OCI-LY1 (cell line): ENCODE data around the gene CSTF2.

ENCODE experiments used
- H2AFZ ChIP-seq: fragments of 200-600 bp; sonication (generic), shearing (Covaris generic); 2 replicates; pipeline ENCODE4 v1.6.0; 2014; ENCODE audit warnings: antibody characterized with exemption, mild to moderate bottlenecking, low read length
- H3F3A ChIP-seq: fragments of 200-600 bp; sonication (generic), shearing (Covaris generic); 2 replicates; pipeline ENCODE4 v1.6.0; 2014; ENCODE audit warnings: mild to moderate bottlenecking, antibody characterized with exemption, low read length, moderate library complexity; ENCODE audit not compliant: insufficient read depth
- H3K27ac ChIP-seq: fragments of 200-600 bp; sonication (generic); 2 replicates; pipeline ENCODE4 v1.5.1; 2014; ENCODE audit warnings: low read length, mixed run types, mild to moderate bottlenecking, low read depth; ENCODE audit not compliant: poor library complexity, severe bottlenecking
- H3K27me3 ChIP-seq: fragments of 200-600 bp; sonication (generic); 2 replicates; pipeline ENCODE4 v1.6.0; 2014; ENCODE audit warnings: antibody characterized with exemption, mild to moderate bottlenecking, low read length, moderate library complexity; ENCODE audit not compliant: insufficient read depth
- H3K36me3 ChIP-seq: fragments of 200-600 bp; sonication (generic); 2 replicates; pipeline ENCODE4 v1.6.1; 2014; ENCODE audit warnings: mild to moderate bottlenecking, antibody characterized with exemption, low read length, moderate library complexity, mixed read lengths; ENCODE audit not compliant: insufficient read depth
- H3K4me1 ChIP-seq: fragments of 200-600 bp; sonication (generic); 2 replicates; pipeline ENCODE4 v1.5.1; 2014; ENCODE audit warnings: mild to moderate bottlenecking, low read length, moderate library complexity; ENCODE audit not compliant: insufficient read depth, severe bottlenecking
- H3K4me2 ChIP-seq: fragments of 200-600 bp; sonication (generic), shearing (Covaris generic); 2 replicates; pipeline ENCODE4 v1.6.1; 2014; ENCODE audit warnings: low read length
- H3K4me3 ChIP-seq: fragments of 200-600 bp; sonication (generic); 2 replicates; pipeline ENCODE4 v1.5.1; 2014; ENCODE audit warnings: low read length, low read depth, mild to moderate bottlenecking, mixed read lengths; ENCODE audit not compliant: poor library complexity, severe bottlenecking
- H3K79me2 ChIP-seq: fragments of 200-600 bp; shearing (Covaris generic); 2 replicates; pipeline ENCODE4 v1.6.1; 2016; ENCODE audit warnings: mixed run types, low read length, mixed read lengths; ENCODE audit not compliant: insufficient read depth
- H3K9ac ChIP-seq: fragments of 200-600 bp; sonication (generic), shearing (Covaris generic); 2 replicates; pipeline ENCODE4 v1.6.1; 2014; ENCODE audit warnings: mild to moderate bottlenecking, low read length, mixed read lengths
- H3K9me2 ChIP-seq: fragments of 200-600 bp; sonication (generic), shearing (Covaris generic); 2 replicates; pipeline ENCODE4 v1.6.1; 2014; ENCODE audit warnings: low read depth, mild to moderate bottlenecking, low read length, mixed read lengths
- H3K9me3 ChIP-seq: fragments of 200-600 bp; shearing (Covaris generic); 2 replicates; pipeline ENCODE4 v1.6.1; 2014; ENCODE audit warnings: low read length, mixed read lengths
- H4K20me1 ChIP-seq: fragments of 200-600 bp; sonication (generic), shearing (Covaris generic); 2 replicates; pipeline ENCODE4 v1.6.0; 2016; ENCODE audit warnings: mild to moderate bottlenecking, low read length; ENCODE audit not compliant: insufficient read depth
- EZH2 ChIP-seq: fragments of 200-600 bp; sonication (generic), shearing (Covaris generic); IDR thresholded peaks from 2 replicates; pipeline ENCODE4 v1.8.0; 2017; ENCODE audit warnings: borderline replicate concordance, mixed run types, mild to moderate bottlenecking, antibody characterized with exemption, low read length, moderate library complexity, mixed read lengths
- TF ChIP-seq, protein P1 (sequence below): fragments of 200-600 bp; sonication (generic), shearing (Covaris generic); IDR thresholded peaks from 2 replicates; pipeline ENCODE4 v1.5.1; 2017; ENCODE audit warnings: mild to moderate bottlenecking, antibody characterized with exemption, low read length, moderate library complexity, mixed read lengths

Gene CSTF2

GRCh38 chrX:100864657-100865391 is 44.6 kb downstream of the CSTF2 start:
- Histone ChIP-seq H3K36me3 (no peaks in the 10 kb centered on the region), H3K27ac (no peak overlapping the region), H3K9me3 (no peaks in the 10 kb centered on the region), H3K27me3 (no peaks in the 10 kb centered on the region), H4K20me1 (no peaks in the 10 kb centered on the region), H3K9me2 (no peaks in the 10 kb centered on the region), H2AFZ (no peak overlapping the region), H3F3A (no peaks in the 10 kb centered on the region), H3K79me2 (no peaks in the 10 kb centered on the region), H3K4me2 (no peak overlapping the region), H3K4me1 (no peaks in the 10 kb centered on the region), H3K4me3 (no peak overlapping the region), H3K9ac (no peak overlapping the region)
- TF ChIP-seq, protein P1, sequence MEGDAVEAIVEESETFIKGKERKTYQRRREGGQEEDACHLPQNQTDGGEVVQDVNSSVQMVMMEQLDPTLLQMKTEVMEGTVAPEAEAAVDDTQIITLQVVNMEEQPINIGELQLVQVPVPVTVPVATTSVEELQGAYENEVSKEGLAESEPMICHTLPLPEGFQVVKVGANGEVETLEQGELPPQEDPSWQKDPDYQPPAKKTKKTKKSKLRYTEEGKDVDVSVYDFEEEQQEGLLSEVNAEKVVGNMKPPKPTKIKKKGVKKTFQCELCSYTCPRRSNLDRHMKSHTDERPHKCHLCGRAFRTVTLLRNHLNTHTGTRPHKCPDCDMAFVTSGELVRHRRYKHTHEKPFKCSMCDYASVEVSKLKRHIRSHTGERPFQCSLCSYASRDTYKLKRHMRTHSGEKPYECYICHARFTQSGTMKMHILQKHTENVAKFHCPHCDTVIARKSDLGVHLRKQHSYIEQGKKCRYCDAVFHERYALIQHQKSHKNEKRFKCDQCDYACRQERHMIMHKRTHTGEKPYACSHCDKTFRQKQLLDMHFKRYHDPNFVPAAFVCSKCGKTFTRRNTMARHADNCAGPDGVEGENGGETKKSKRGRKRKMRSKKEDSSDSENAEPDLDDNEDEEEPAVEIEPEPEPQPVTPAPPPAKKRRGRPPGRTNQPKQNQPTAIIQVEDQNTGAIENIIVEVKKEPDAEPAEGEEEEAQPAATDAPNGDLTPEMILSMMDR, result no peak
- no peak for TF ChIP-seq EZH2

- H3K27ac ChIP-seq, result no peak overlapping the region
- no peaks in the 10 kb centered on the region for H3K9me3 ChIP-seq
- no peaks in the 10 kb centered on the region for H3F3A ChIP-seq
- H3K36me3 ChIP-seq, result no peaks in the 10 kb centered on the region
- H3K9me2 ChIP-seq, result no peaks in the 10 kb centered on the region
- no peak overlapping the region for H3K4me3 ChIP-seq
- no peak overlapping the region for H3K9ac ChIP-seq
- H3K4me1 ChIP-seq, result no peaks in the 10 kb centered on the region
- H3K27me3 ChIP-seq, result no peaks in the 10 kb centered on the region
- H3K4me2 ChIP-seq, result no peak overlapping the region
- no peak for TF ChIP-seq EZH2
- TF ChIP-seq, protein P1, result no peak
- H4K20me1 ChIP-seq, result no peaks in the 10 kb centered on the region
- H2AFZ ChIP-seq, result no peak overlapping the region
- no peaks in the 10 kb centered on the region for H3K79me2 ChIP-seq
These were observed 48.1 kb downstream of the CSTF2 start for GRCh38 chrX:100868273-100868672.

GRCh38 chrX:100870527-100870926 is 50.3 kb downstream of the CSTF2 start:
- H3K79me2 ChIP-seq, result no peaks in the 10 kb centered on the region
- no peak overlapping the region for H2AFZ ChIP-seq
- no peaks in the 10 kb centered on the region for H3K4me1 ChIP-seq
- H3K9me3 ChIP-seq, result no peaks in the 10 kb centered on the region
- no peak overlapping the region for H3K27ac ChIP-seq
- no peaks in the 10 kb centered on the region for H4K20me1 ChIP-seq
- H3K9ac ChIP-seq, result no peak overlapping the region
- H3F3A ChIP-seq, result no peaks in the 10 kb centered on the region
- no peaks in the 10 kb centered on the region for H3K27me3 ChIP-seq
- no peak for TF ChIP-seq EZH2
- TF ChIP-seq, protein P1, result no peak
- H3K9me2 ChIP-seq, result no peaks in the 10 kb centered on the region
- H3K4me3 ChIP-seq, result no peak overlapping the region
- no peaks in the 10 kb centered on the region for H3K36me3 ChIP-seq
- no peak overlapping the region for H3K4me2 ChIP-seq
